ENCODE data around the gene ANAPC13.
A peak's percentile ranks its signal among the peaks of the same experiment; 100 is the strongest.

Gene ANAPC13

DNA sequence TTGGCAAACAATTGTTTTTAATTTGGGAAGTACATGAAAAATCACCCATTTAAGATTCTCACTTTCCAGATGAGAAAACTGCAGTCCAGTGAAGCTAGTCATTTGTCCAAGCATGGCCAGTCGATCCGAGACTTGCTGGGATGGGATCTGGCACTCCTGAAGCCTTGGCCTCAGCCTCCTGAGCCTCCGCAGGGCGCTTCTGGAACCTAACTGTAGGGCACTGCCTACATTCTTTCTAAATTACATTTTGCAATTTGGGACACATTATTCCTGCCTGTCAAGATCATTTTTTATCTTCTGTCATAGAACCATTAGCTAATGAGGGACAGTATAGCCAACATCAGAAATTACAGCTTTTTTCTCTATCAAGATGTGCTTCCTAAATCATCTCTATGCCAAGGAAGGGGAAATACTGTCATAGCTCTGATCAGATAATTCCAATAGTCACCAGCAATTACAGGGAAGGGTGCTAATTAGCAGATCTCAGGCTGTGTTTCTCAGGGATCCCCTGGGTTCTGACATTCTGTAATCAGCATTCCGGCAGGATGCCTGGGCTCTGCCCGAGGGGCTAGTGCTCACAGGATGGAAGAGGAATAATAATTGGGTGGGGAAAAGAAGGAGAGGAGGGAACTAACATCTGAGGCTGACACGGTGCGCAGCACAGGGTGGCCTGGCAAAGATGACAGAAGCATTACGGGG is 28.3 kb downstream of the ANAPC13 start:
- no peak for DNase-seq

DNA sequence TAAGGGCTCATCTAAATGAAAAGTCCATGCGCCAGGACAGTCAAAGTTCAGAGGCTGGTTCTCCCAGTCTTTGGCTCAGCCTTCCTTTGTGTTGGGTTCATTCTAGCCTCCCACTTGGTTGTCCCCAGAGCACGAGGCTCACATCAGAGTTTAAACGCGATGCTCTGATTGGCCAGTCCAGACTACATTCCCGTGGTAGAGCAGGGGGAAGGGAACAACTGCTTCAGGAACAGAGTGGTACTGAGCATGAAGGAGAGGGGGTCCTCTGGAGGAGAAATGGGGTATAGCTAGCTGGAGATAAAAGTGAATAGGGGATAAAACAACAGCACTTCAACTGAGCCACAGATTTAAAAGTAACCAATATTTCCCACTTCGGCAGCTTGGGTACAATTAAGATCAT is 32.2 kb downstream of the ANAPC13 start:
- no peak for DNase-seq

DNA sequence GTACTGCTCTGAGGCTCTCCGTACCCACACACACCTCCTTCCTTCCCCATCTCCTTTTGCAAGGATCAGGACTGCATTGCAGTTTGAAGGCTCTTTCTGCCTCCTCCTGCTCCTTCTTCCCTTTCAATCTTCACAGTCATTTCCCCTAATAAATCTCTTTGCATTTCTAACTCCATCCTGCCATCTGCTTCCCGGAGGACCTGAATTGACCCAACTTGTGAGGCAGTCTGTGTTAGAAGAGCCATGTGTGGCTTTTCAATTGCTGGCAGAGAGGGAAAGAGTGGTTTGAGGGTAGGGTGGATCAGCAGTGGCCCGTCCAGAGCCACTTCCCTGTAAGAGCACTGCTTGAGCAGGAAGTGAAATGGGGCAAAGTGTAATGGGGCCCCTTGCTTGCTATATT is 35.8 kb downstream of the ANAPC13 start:
- DNase-seq = no peak

DNA sequence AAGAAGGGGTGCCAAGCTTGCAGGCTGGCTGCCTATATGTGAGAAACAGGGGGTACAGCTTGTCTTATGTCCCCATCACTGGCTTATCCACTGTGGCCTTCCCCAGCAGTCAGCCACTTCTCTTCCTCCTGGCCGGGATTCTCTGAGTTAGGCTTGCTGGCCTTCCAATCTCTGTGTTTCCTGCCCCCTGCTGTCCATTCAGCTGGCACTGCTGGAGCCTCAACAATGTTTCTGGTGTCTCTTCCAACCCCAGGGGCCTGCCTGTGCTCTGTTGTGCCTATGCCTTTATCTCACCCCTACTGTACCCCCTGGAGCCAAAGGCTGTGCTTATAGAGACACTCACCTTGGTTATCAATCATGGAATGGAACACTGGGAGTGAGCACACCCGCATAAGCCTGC is 36.5 kb downstream of the ANAPC13 start:
- peak in 47 of 56 donors; percentile 4 to 83 (median 39) for DNase-seq

DNA sequence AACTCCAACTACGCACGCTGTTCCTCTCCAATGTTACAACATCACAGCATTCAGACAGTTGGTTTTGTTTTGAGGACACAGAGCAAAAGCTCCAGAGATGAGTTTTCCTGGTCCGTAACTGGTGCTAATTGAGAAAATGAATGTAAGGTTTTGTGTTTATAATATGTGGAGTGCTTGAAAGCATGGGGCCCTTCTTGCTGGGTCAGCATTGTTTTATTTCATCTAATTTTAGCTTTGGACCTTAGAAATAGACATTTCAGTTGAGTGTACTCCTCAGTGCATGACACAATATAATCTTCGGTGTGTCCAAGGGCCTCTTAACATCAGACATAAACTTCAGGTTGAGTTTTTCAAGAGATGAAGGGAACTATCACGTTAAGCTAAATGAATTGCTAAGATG is 37.1 kb downstream of the ANAPC13 start:
- DNase-seq = no peak

DNA sequence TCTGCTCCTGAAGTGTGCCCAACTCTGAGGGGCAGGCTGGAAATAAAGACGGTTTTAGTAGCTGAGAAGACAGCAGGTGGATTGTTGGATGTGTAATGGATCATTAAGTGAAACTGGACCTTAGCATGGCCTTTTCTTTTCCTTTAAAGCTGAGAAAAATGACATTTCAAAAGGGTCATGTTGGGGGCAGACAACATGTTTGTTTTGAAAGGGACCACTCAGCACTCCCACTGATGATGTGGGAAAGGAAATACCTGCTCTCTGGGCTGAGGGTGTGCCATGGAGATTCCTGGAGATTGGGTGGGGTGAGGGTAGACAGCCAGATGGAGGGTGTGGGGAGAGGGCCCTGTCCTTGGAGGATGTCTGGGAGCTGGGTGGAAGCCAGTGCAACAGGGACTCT is 38.4 kb downstream of the ANAPC13 start:
- no peak for DNase-seq

DNA sequence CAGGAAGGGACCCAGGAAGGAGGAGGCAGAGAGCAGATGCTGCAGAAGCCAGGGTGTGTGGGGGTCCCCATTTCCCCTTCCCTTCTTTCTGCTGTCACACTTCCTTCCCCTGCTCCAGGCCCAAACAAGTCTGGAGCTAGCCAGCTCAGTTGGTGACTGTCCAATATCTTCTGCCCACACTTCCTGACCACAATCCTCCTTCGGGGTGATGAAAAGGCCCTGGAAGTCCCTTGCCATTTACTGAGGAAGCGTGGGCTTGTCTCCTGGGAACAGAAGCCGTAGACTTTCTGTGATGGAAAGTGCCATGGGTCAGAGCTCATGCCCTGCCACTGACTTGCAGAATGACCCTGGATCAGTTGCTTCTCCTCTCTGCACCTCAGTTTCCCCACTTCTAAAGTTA is 39.0 kb downstream of the ANAPC13 start:
- DNase-seq = no peak

DNA sequence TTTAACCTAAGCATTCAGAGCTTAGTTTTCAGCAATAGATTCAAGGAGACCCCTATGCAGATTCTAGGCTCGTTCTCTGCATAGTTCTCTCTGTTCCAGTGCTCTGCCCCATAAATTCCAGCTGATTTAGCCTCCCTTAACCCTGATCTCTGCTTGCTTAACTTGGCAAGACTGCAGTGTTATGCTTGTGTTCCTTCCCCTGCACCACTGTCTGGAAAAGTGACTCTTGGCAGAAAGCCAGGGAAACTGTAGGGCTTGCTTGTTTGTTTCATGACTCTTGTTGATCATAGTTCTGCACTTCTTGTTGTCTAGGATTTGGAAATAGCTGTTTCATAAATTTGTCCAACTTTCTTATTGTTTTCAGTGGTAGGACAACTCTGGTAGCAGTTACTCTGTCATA is 40.1 kb downstream of the ANAPC13 start:
- DNase-seq = no peak

DNA sequence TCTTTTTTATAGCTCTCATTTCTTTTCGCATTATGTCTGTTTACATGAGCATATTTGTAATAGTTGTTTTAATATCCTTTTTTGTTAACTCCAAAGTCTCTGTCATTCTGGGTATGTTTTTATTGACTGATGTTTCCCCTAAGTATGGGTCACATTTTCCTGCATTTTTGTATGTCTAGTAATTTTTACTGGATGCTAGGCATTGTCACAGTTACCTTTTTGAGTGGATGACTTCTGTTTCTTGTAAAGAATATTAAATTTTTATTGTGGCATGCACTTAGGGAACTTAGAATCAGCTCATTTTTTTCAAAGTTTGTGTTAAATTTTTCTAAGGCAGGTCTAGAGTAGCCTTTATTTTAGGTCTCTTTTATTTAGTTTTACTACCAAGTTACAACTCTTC is 40.7 kb downstream of the ANAPC13 start:
- no peak for DNase-seq

DNA sequence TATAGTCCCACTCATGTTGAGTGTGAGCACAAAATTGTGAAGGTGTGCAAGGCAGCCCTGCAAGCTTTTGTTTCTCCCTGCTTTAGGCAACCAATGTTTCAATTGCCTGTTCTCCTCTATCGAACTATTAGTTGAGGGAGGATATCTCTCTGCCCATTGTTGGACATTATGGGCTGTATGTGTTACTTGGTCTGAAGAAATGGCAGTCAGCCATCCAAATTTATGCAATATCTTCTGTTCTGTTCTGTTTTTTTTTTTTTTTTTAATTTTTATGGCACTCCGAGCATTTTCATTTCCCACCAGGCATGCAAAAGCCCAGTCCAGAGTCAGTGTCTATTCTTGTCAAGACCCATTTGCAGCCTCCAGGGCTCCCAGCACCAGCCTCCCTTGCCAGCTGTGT is 44.0 kb downstream of the ANAPC13 start:
- no peak for DNase-seq

DNA sequence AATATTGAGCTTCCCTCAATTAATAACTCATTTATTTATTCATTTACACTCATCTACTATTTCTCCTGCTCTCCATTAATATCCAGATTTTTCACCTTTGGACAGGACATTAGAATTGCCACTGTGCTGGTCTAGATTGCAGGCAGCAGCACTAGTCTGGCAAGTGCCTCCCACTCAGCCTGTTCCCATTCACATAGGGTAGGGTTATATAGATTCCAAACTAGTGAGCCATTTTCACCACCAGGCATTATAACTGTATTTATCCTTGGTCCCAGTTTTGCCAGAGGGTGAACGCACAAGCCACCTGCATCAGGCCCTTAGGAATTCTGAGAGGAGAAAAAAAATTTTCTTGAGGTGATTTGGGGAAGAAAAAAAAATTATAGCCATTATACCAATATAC is 44.5 kb downstream of the ANAPC13 start:
- DNase-seq = no peak

DNA sequence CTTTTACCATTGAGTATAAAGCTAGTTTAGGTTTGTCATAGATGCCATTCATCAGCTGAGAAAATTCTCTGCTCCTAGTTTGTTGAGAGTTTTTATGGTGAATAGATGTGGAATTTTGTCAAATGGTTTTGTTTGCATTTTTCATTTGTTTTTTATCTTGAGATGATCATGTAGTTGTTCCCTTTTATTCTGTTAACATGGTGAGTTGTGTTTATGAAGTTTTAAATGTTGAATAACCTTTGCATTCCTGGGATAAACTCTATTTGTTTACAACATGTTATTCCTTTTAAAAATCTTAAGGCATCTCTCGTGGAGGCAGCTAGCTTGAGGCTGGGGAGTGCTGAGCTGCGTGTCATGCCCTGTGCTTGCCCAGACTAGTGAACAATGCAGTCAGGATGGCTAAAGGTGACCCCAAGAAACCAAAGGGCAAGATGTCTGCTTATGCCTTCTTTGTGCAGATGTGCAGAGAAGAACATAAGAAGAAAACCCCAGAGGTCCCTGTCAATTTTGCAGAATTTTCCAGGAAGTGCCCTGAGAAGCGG is 48.5 kb downstream of the ANAPC13 start:
- DNase-seq = no peak

DNA sequence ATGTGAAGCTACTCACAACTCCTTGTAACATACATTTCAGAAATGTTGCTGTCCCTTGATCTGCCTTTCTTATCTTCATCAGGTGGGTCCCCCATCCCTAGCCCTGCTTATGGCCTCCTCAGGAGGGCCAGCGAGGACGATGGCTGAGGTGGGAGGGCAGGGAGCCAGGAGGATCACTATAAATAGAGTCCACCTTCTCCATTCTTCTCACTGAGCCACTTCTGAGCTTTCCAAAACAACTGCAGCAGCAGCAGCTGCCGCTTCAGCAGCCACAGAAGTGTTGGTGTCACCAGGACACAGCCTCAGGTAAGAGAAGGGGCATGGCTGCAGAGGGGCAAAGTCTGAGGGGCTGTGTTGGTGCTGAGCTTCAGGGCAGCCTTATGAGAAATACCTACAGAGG is 53.5 kb downstream of the ANAPC13 start:
- DNase-seq = no peak

DNA sequence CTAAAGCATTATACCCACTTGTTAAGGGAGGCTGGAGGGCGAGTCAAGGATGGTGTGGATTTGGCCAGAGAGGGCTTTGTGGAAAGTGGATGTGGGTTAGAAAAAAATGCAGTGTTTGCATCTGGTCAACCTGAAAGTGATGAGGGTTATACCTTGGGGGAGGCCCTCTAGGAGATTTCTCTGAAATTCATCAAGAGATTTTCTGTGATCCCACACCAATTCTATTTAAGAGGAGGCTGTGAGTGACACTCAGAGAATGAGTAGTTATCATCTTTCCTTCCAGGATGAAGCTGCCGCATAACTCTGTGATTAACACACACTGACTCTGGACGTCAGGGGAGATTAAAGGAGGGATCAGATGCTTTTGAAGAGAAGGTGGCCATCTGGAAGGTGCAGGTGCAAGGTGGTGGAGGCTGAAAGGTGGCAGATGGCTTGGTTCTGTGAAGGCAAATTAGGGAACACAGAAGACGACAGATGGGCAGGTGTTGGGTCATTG is 54.8 kb downstream of the ANAPC13 start:
- no peak for DNase-seq

DNA sequence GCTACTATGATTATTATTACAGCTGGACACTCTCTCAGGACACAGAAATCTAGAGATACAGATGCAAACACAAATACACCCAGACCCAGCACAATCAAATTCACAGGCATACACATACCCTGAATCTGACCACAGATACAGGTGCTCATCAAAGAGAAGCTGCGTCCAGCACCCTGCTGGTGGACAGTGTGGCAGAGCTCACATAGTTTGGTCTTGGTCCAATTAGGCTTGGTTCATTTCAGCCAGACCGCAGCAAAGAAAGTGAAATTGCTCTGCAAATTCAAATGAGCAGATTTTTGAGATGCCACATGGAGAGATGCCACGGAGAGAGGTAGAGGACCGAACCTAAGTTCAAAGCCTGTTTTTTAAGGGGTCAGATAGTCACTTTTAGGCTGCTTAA is 55.6 kb downstream of the ANAPC13 start:
- no peak for DNase-seq

DNA sequence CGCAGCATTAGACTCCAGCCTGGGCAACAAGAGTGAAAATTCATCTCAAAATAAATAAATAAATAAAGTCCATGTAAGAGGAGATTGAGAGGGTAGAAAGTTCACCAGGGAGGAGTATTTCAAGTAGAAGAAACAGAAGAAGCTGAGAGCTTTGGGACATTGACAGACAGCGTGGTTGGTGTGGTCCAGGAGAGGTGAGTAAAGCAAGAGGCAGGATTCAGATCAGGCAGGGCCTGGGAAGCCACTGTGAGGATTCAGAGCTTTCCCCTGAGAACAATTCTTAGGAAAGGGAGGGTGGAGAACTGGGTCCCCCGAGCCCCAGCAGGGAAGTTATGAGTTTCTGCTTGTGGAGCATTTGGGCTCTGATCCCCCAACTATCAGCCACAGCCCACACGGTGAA is 57.4 kb downstream of the ANAPC13 start:
- no peak for DNase-seq

All from amygdala (tissue), 56 donors.